PC-9 (cell line): Measurements from ENCODE around the gene RPTOR.

Experiments used
- CTCF ChIP-seq: fragments of 200-600 bp; sonication (generic); conservative IDR thresholded peaks from 2 replicates; pipeline ENCODE4 v1.6.1; 2017; ENCODE audit warnings: mixed run types, antibody characterized with exemption, mild to moderate bottlenecking, moderate library complexity
- EZH2 ChIP-seq: fragments of 200-600 bp; sonication (generic); IDR thresholded peaks from 2 replicates; pipeline ENCODE4 v1.8.0; 2017; ENCODE audit warnings: antibody characterized with exemption, low read depth

GRCh38 chr17:80816241-80817103 is 271.8 kb downstream of the RPTOR start:
- no peak for TF ChIP-seq CTCF
- TF ChIP-seq EZH2, result no peak
